Measurements from ENCODE around the gene ANO4.
"Not testable (repeated sequence)": the region's sequence is repeated elsewhere in the genome, so short reads cannot be mapped to it uniquely, and the experiment has no call there.

ANO4 gene

DNA sequence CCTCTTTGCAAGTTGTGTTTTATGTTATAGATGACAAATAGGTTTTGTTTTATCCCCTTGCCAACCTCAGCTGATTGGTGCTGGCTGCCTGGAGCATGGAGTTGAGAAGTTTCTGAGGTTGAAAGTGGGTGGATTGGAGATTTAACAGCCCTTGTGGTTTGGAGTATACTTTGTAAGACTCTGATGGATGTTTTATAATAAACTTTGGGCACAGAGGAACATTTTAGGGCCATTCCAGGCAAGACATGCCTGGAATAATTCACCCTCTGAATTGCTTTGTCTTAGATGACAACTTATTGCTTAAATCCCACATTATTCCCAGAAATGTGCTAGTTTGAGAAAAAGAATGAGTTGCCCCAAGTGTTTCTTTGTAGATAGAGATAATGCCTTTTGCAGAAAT is 256.6 kb downstream of the ANO4 start:
- DNase-seq, result no peak

- DNase-seq, result no peak
Observed at GRCh38 chr12:101051901-101052550, 257.4 kb downstream of the ANO4 start.

DNA sequence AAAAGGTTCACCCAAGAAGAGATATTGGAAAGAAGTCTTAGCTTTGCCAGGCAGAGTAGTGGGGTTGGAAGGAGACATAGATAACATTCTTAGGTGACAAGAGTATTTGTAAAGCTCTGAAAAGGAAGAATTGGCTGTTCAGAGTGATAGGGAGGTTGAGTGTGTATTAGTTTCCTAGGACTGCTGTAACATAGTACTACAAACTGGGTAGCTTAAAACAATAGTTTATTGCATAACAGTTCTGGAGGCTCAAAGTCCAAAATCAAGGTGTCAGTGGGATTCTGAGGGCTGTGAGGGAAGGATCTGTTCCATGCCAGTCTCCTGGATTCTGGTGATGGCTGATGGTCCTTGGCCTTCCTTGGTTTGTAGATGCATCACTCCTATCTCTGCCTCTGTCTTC is 258.6 kb downstream of the ANO4 start:
- DNase-seq, result no peak

DNA sequence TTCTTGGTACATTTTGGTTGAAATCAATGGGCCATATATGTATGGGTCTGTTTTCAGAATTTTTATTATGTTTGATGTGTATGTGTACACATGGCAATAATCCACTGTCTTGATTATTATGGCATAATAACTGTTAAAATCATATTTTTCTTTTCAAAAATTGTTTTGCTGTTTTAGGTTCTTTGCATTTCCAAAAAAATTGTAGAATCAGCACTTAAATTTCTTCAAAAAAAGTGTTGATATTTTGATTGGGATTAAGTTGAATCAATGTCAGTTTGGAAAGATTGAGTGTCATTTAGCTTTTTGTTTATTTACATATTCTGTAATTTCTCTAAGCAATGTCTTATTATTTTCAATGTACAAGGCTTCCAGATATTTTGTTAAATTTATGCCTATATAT is 261.4 kb downstream of the ANO4 start:
- no peak for DNase-seq

GRCh38 chr12:101062508-101062907 is 267.9 kb downstream of the ANO4 start:
- DNase-seq, result not testable (repeated sequence)

DNA sequence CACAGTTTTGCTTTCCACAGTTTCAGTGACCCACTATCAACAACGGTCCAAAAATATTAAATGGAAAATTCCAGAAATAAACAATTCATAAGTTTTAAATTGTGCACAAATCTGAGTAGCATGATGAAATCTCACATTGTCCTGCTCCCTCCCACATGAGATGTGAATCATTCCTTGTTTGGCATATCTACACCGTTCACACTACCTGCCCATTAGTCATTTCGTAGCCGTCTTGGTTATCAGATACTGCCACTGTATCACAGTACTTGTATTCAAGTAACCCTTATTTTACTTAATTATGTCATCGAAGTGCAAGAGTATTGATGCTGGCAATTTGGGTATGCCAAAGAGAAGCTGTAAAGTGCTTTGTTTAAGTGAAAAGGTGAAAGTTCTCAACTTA is 270.1 kb downstream of the ANO4 start:
- no peak for DNase-seq

GRCh38 chr12:101066489-101066888 is 271.9 kb downstream of the ANO4 start:
- no peak for DNase-seq

DNA sequence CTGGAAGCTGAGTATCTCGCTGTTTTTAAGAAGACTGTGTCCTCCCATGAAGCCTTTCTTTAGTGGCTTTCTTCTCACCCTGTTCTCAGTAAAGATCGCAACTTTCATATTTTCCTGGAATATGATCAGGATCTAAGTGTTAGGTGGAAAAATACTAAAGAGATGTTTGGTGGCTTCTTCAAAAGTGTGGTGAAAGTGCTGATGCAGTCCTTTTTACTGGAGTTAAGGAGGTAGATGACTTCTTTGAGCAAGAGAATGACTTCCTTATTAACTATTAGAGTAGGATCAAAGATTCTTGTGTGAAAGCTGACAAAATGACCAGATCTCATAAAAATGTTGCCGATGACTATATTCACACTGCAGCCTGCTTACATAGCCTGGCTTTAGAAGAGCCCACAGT is 273.8 kb downstream of the ANO4 start:
- no peak for DNase-seq

- no peak for DNase-seq
Observed at GRCh38 chr12:101068836-101069235, 274.3 kb downstream of the ANO4 start.

DNA sequence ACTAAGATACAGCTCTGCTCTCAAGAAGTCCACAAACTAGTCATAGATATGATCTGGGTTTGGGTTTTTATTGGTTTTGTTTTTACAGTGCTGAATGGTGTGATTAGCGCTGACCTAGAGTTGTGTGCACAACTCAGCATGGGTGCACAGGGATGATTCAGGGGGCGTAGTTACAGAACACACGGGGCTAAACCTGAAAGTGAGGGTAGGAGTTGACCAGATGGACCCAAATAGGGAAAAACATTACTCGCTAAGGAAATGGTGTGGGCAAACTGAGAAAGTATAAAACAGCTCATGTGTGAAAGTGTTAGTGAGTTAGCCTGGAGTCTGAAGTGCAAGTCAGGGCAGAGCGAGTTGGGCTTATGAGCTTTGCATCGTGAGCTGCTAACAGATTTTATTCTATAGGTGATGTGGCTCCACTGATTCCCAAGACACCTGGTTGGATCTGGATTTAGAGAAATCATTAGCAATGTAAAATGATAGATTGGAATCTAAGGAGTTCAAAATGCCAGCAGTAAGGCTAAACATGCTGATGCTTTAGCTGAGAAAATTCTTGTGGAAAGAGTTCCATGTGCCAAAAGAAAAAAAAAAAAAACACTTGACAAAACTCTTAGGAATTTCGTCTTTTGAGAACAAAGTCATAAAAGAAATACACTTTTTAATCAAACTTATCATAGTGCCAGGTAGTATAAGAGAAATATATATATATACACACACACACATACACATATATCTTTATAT is 280.5 kb downstream of the ANO4 start:
- no peak for DNase-seq

GRCh38 chr12:101076921-101077320 is 282.3 kb downstream of the ANO4 start:
- DNase-seq, result no peak

DNA sequence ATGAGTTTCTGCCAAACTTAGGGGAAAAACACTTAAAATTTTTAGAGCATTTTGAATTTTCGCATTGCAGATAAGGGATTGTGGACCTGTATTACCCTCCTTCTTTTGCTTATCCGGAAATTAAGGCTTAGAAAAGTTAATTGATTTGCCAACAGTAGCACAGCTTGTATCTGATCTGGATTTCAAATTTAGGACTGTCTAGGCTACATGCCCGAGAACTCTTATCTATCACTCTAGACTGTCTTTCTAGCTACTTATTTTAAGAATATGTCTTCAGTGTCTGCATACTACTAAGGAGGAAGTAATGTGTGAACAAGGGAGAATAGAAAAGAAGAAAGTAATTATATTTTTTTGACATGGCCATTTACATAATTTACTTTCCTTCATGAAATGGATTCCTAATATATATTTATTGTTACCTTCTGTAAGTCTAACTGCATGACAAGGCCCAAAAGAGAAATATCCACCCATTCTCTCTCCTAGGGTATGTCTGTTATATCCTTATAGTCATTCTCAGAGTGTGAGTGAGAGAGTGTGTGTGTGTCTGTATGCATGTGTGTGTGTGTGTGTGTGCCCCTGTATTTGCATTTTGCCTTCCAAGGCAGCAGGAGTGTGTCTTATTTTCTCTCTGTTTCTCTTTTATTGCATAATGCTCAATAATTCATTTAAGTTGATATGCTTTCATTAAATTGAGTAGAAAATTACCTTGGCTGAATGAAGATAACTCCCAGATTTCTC is 283.4 kb downstream of the ANO4 start:
- no peak for DNase-seq

GRCh38 chr12:101078536-101079285 is 284.1 kb downstream of the ANO4 start:
- no peak for DNase-seq

- no peak for DNase-seq
Observed at GRCh38 chr12:101082706-101083105, 288.1 kb downstream of the ANO4 start.

DNA sequence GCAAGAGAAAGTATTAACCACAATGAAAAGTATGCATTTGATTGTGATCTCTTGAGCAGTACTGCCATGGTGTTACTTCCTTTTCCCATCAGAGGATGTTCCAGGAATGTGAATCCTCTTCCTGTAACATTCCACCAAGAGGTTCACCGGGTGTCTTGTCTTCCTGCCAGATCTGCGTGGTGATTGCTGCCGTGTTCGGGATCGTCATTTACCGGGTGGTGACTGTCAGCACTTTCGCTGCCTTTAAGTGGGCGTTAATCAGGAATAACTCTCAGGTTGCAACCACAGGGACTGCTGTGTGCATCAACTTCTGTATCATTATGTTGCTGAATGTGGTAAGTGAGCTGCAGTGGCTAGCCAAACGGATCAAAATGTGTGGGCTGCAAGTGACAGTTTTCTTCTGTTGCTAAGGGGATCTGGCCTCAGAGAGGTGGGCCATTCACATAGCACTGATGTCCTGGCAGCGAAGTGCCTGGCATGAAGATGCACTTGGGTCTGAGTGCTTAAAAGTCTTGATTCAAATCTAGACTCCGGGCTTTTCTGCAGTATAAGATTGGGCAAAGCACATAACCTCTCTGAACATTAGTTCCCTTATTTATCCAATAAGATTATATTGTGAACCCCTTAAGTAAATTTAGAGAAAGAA is 292.0 kb downstream of the ANO4 start:
- no peak for DNase-seq

DNA sequence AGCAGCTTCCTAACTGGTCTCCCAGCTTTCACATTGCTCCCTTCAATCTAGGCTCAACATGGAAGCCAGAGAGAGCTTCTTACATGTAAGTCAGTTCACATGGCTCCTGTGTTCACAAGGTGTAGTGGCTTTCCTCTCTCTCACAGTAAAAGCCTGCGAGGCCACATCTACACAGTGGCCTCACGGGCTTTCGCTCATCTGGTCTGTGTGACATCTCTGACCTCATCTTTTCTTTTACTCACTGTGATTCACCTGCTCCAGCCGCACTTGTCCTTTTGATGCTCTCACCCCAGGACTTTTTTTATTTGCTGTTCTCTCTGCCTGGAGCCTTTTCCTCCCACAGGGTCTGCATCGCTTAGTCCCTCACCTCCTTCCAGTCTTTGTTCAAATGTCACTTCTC is 293.3 kb downstream of the ANO4 start:
- no peak for DNase-seq

GRCh38 chr12:101089271-101089670 is 294.7 kb downstream of the ANO4 start:
- DNase-seq, result no peak

- DNase-seq, result not testable (repeated sequence)
Observed at GRCh38 chr12:101090222-101090621, 295.6 kb downstream of the ANO4 start.

DNA sequence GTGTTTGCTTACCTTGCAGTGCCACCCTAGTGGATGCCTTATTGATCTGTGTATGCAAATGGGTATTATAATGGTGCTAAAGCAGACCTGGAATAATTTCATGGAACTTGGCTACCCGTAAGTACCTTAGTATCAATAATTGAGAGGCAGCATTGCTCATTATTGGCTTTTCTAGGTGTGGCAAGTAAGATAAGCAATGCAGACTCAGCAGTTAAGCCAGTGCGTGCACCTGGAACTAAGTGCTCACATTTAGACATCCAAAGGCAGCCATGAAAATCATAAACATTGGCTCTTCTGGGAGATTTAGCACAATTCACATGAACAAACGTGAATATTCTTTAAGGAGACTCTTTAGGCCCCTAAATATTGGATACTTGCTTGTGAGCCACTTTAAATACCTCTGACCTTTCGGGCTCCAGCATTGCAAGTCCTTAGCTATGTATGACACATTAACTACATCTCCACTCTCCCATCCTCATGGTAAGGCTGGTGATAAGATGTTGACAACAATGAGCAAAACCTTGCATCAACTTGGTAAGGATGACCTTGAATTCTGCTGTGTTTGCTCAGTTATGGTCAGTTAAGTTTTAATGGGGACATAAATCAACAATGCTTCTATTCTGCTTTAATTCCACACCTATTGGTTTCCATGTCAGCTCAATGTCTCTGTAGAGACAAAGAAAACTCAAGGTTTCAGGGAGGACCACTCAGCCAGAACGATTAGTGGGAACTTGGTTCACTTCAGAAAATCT is 303.4 kb downstream of the ANO4 start:
- DNase-seq, result no peak

DNA sequence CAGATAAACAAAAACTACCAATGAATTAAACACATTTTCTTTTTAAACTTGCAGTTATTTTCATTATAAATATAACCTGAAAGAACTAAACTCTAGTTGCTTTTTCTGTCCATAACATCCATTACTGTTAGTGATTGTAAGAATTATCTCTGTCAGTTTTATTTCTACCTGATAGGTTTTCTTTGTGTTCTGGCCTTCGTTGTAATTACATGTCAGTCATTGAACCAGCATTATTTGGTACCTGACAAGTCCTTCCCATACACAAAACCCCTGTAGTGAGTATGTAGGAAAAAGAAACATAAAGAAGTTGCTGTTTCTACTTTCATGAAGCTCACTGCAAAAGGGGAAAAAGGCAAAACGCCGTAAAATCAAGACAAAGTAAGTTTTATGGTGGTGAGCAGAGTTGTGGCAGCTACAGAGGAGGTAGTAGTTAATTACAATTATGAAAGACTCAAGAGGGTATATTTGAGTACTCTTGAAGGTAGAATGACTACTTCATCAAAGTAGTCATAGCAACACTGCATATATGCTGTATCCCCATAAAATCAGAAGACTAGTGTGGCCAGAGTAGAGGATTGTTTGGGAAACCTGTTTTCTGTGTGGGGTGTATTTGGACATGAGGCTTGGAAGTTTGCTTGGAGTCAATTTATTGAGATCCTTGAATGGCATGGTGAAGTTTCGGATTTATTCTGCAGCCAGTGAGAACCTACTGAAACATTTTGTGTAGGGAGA is 312.6 kb downstream of the ANO4 start:
- no peak for DNase-seq

- DNase-seq, result no peak
Observed at GRCh38 chr12:101108130-101108529, 313.6 kb downstream of the ANO4 start.
